K562 (cell line): ENCODE results near the gene CD82. TPM values are rescaled to one million over a fixed set of nuclear protein-coding genes. Genes with fewer than 3 reads are reported as not detected.

Source experiments
- ATAC-seq: fragments of 200-7000 bp; cut with Tn5 transposase; 3 replicates; pipeline ENCODE4 v1.9.1; 2020; ENCODE audit warnings: moderate library complexity
- BruUV-seq: library from RNA; stranded (reverse); fragments of 400-500 nt; replicated peaks from 2 replicates; lab custom pipeline; 2021; lab: Mats Ljungman, UMichigan
- CTCF ChIA-PET: fragments of 300-600 bp; formaldehyde crosslinking; extraction: SDS; loops from one replicate; lab custom pipeline; 2021; ENCODE audit warnings: low intra/inter-chr PET ratio; lab: Yijun Ruan, JAX
- POLR2A ChIA-PET: fragments of 300-600, 350-650 bp; sonication (Branson Sonifier 250); formaldehyde crosslinking; extraction: SDS; loops from one replicate; lab custom pipeline; 2021; ENCODE audit warnings: antibody characterized with exemption, inconsistent platforms; lab: Yijun Ruan, JAX
- DNase-seq, 4 experiments: peaks; one replicate each; pipeline versions ENCODE4 v3.0.0 to v3.0.0-alpha.2; 2011 to 2018; ENCODE audit warnings: low spot score in 3 of 4, mixed read lengths in 3 of 4; ENCODE audit errors: extremely low read depth in 1 of 4
- FAIRE-seq: peaks from 2 replicates; lab custom pipeline; 2011; peaks lifted over from hg19 to GRCh38; lab: Jason Lieb, UNC
- H2AFZ ChIP-seq: 2 replicates; pipeline ENCODE4 v1.6.0; 2011; ENCODE audit warnings: low read depth, low read length, control low read depth, inconsistent platforms
- H3K27ac ChIP-seq: fragments of 200-600 bp; 3 replicates; pipeline ENCODE4 v1.8.0; 2011; ENCODE audit warnings: low read depth, mild to moderate bottlenecking, control low read depth, inconsistent platforms, low read length, moderate library complexity, mixed read lengths; ENCODE audit errors: extremely low read depth
- H3K27me3 ChIP-seq, 2 experiments: fragments of 300-600 bp in 1 of 2; 2 replicates in 1 of 2; 3 replicates in 1 of 2; pipeline versions ENCODE4 v1.6.0 to v1.8.0; 2011; ENCODE audit warnings: inconsistent platforms in 2 of 2, low read length in 2 of 2, mild to moderate bottlenecking in 1 of 2, mixed read lengths in 1 of 2, moderate library complexity in 1 of 2; ENCODE audit not compliant: control insufficient read depth in 2 of 2, insufficient read depth in 2 of 2
- H3K36me3 ChIP-seq: fragments of 300-600 bp; 3 replicates; pipeline ENCODE4 v1.8.0; 2011; ENCODE audit warnings: mild to moderate bottlenecking, low read length, inconsistent platforms; ENCODE audit not compliant: control insufficient read depth, insufficient read depth
- H3K4me1 ChIP-seq, 2 experiments: fragments of 200-600 bp in 1 of 2; replicated peaks in 1 of 2; 2 replicates in 1 of 2; 3 replicates in 1 of 2; pipeline versions ENCODE4 v1.5.1 to v1.8.0; 2011; ENCODE audit warnings: inconsistent platforms in 2 of 2, low read length in 2 of 2, mild to moderate bottlenecking in 1 of 2, mixed read lengths in 1 of 2, moderate library complexity in 1 of 2; ENCODE audit not compliant: control insufficient read depth in 2 of 2, insufficient read depth in 2 of 2
- H3K4me2 ChIP-seq: 2 replicates; pipeline ENCODE4 v1.6.1; 2011; ENCODE audit warnings: low read length, control low read depth, inconsistent platforms, mixed read lengths; ENCODE audit not compliant: insufficient read depth
- H3K4me3 ChIP-seq: fragments of 200-600 bp; sonication (generic), shearing (Covaris generic); 2 replicates; pipeline ENCODE4 v1.5.1; 2016; ENCODE audit warnings: control low read depth, inconsistent platforms
- H3K79me2 ChIP-seq: fragments of 200-600 bp; 3 replicates; pipeline ENCODE4 v1.8.0; 2011; ENCODE audit warnings: low read length, inconsistent platforms; ENCODE audit not compliant: control insufficient read depth, insufficient read depth
- H3K9ac ChIP-seq, 2 experiments: 2 replicates each; pipeline versions ENCODE4 v1.6.0 to v1.6.1; 2011; ENCODE audit warnings: low read depth in 2 of 2, low read length in 2 of 2, control low read depth in 1 of 2, inconsistent platforms in 1 of 2, mild to moderate bottlenecking in 1 of 2, mixed read lengths in 1 of 2; ENCODE audit not compliant: insufficient read depth in 1 of 2
- H3K9me1 ChIP-seq: one replicate; pipeline ENCODE4 v1.6.0; 2011; ENCODE audit warnings: inconsistent platforms, mild to moderate bottlenecking, low read length, moderate library complexity; ENCODE audit not compliant: control insufficient read depth, insufficient read depth
- H3K9me3 ChIP-seq: replicated peaks from 2 replicates; pipeline ENCODE4 v1.5.1; 2011; ENCODE audit warnings: low read depth, low read length, inconsistent platforms; ENCODE audit not compliant: control insufficient read depth, insufficient read depth
- H4K20me1 ChIP-seq: replicated peaks from 2 replicates; pipeline ENCODE4 v1.6.1; 2011; ENCODE audit warnings: low read length, inconsistent platforms, mixed read lengths; ENCODE audit not compliant: control insufficient read depth, insufficient read depth
- DLX4 ChIP-seq: fragments of 250-450 bp; sonication (Bioruptor Pico); IDR thresholded peaks from 2 replicates; pipeline ENCODE4 v1.6.1; 2021; ENCODE audit warnings: mild to moderate bottlenecking
- HES1 ChIP-seq: fragments of 450-650 bp; IDR thresholded peaks from 2 replicates; pipeline ENCODE4 v1.6.1; 2016; ENCODE audit warnings: low read depth, mild to moderate bottlenecking, moderate library complexity
- HNRNPH1 ChIP-seq: fragments of 200-400 bp; formaldehyde crosslinking; optimal IDR thresholded peaks from 2 replicates; pipeline ENCODE3; 2017; ENCODE audit warnings: low read depth, mild to moderate bottlenecking, low read length, moderate library complexity
- JUND ChIP-seq, 2 experiments: IDR thresholded peaks; 2 replicates in 1 of 2; 3 replicates in 1 of 2; pipeline ENCODE4 v1.6.1; 2011; ENCODE audit warnings: borderline replicate concordance in 2 of 2, low read depth in 2 of 2, low read length in 2 of 2, improper control_type of control experiment in 1 of 2, missing biosample characterization in 1 of 2, missing genetic modification characterization in 1 of 2, missing genetic modification reagents in 1 of 2
- MAFK ChIP-seq: IDR thresholded peaks from 2 replicates; pipeline ENCODE4 v1.6.1; 2011; ENCODE audit warnings: low read length, improper control_type of control experiment
- NBN ChIP-seq: fragments of 450-650 bp; IDR thresholded peaks from 2 replicates; pipeline ENCODE4 v1.6.1; 2016; ENCODE audit warnings: low read depth, mild to moderate bottlenecking
- NFIC ChIP-seq: fragments of 450-650 bp; IDR thresholded peaks from 2 replicates; pipeline ENCODE4 v1.6.1; 2017; ENCODE audit warnings: mild to moderate bottlenecking, inconsistent platforms
- NR0B1 ChIP-seq: fragments of 450-650 bp; IDR thresholded peaks from one replicate; pipeline ENCODE4 v1.6.1; 2018; ENCODE audit warnings: mild to moderate bottlenecking, moderate library complexity; ENCODE audit not compliant: partially characterized antibody
- SMAD4 ChIP-seq: fragments of 250-450 bp; sonication (Bioruptor Pico); conservative IDR thresholded peaks from 2 replicates; pipeline ENCODE4 v1.8.0; 2021; ENCODE audit warnings: inconsistent platforms, mild to moderate bottlenecking, moderate library complexity
- ZBTB49 ChIP-seq: sonication (generic); formaldehyde crosslinking; IDR thresholded peaks from 2 replicates; pipeline ENCODE4 v1.8.0; 2022; ENCODE audit warnings: missing genetic modification reagents, mild to moderate bottlenecking, borderline replicate concordance
- ZBTB9 ChIP-seq: fragments of 450-650 bp; formaldehyde crosslinking; IDR thresholded peaks from 2 replicates; pipeline ENCODE4 v1.4.0; 2020; ENCODE audit warnings: mild to moderate bottlenecking, moderate library complexity
- ZFX ChIP-seq: sonication (generic); formaldehyde crosslinking; IDR thresholded peaks from 2 replicates; pipeline ENCODE4 v1.8.0; 2022; ENCODE audit warnings: mild to moderate bottlenecking, missing genetic modification reagents, moderate library complexity
- ZNF212 ChIP-seq: fragments of 450-650 bp; formaldehyde crosslinking; IDR thresholded peaks from 2 replicates; pipeline ENCODE4 v1.4.0; 2020; ENCODE audit warnings: mild to moderate bottlenecking
- ZNF24 ChIP-seq: fragments of 450-650 bp; IDR thresholded peaks from 2 replicates; pipeline ENCODE4 v1.6.1; 2016
- ZNF695 ChIP-seq: fragments of 450-650 bp; formaldehyde crosslinking; IDR thresholded peaks from 2 replicates; pipeline ENCODE4 v1.4.0; 2020; ENCODE audit warnings: mild to moderate bottlenecking, moderate library complexity
- WGBS: fragments of 100-300 bp; shearing (Covaris generic); methylation state at CpG from one replicate; pipeline ENCODE4 v1.1.6; 2016; ENCODE audit warnings: low coverage, mixed read lengths; ENCODE audit not compliant: insufficient coverage; ENCODE audit errors: missing lambda C conversion rate; 5-methylcytosine and 5-hydroxymethylcytosine counted together
- in situ Hi-C: fragments of 300-500 bp; cut with MboI; formaldehyde crosslinking; loops from 4 replicates; pipeline ENCODE4 v1.15.0; 2018; ENCODE audit warnings: inconsistent platforms, mixed read lengths
- intact Hi-C: fragments of 100-400 bp; cut with micrococcal nuclease; formaldehyde crosslinking; loops from 2 replicates; pipeline ENCODE4 v1.14.2; 2022
- polyA plus RNA-seq, 8 experiments: library from polyadenylated mRNA; depleted of rRNA in 4 of 8; stranded (reverse) in 5 of 8; unstranded in 3 of 8; fragments of >200 nt; fragmentation: Nextera tagmentation in 2 of 8; fragmentation: Illumina TruSeq in 1 of 8; extraction: Ambion mirVana in 2 of 8; extraction: Trizol in 1 of 8; gene quantifications; 2 replicates each; pipeline versions ENCODE4 v1.2.1 to v1.2.3, GENCODE V29; 2011 to 2014; ENCODE audit warnings: inconsistent platforms in 1 of 8, missing spikeins in 1 of 8
- total RNA-seq, 7 experiments: library from RNA; depleted of rRNA in 6 of 7; stranded (reverse); fragments of >200 nt in 6 of 7; fragmentation: Illumina TruSeq in 2 of 7; extraction: Trizol in 2 of 7; gene quantifications; 2 replicates each; pipeline versions ENCODE4 v1.2.1 to v1.2.3, GENCODE V29; 2011 to 2021; ENCODE audit warnings: low replicate concordance in 1 of 7

The CD82 gene
- total and polyA plus RNA-seq, 9 of the 15 experiments (the other 6 are each of a cell fraction or from before 2014, with no cell fraction given): 0.27 to 9.4 (median 3.0) TPM

- POLR2A ChIA-PET: no interaction called here
- Histone ChIP-seq H3K27ac (no peak overlapping the region), H3K9ac (peak overlapping the region; percentile 27 to 86; a peak in 3 of 4 replicates), H3K4me2 (peak overlapping the region; percentile 29; the same call in 1 of the 2 replicates), H3K4me1 (peaks cover 16 to 29% of the 10 kb centered on the region in 2 experiments), H3K4me3 (no peak overlapping the region), H2AFZ (peak overlapping the region; percentile 93), H3K9me3 (no peaks in the 10 kb centered on the region), H3K79me2 (no peaks in the 10 kb centered on the region), H3K9me1 (no peaks in the 10 kb centered on the region), H3K36me3 (no peaks in the 10 kb centered on the region), H4K20me1 (no peaks in the 10 kb centered on the region), H3K27me3 (no peaks in the 10 kb centered on the region)
- DNase-seq (peak; percentile 85 to 88 (median 87)), ATAC-seq (peak; percentile 95), FAIRE-seq (peak; percentile 94)
- WGBS: 37% methylated on average over 17 of the region's 21 CpGs
- intact Hi-C loops (loop anchor here (1.0 to 5.0 kb wide), 4 partner anchors 15 to 426 kb away; no protein-coding TSS in a partner anchor), in situ Hi-C loops (loop anchor here (5.0 to 10.0 kb wide), 2 partner anchors 251 to 404 kb away; no protein-coding TSS in a partner anchor)
- BruUV-seq: no TSS peak
- CTCF ChIA-PET: interaction anchor here (0.5 to 2.2 kb wide), 9 partner anchors 13 to 444 kb away, joined by 3 to 23 read pairs (median 7); no protein-coding TSS in a partner anchor
- no peak for TF ChIP-seq MAFK
- TF ChIP-seq ZNF24: 0 out of 2 replicates have a peak, but pooled peaks have one; percentile 34
- peak; percentile 79 for TF ChIP-seq ZBTB9 (CRISPR knock-in tag)
- peak; percentile 55 for TF ChIP-seq ZFX (CRISPR knock-in tag)
- TF ChIP-seq ZNF695 (CRISPR knock-in tag): no peak
- TF ChIP-seq DLX4 (CRISPR knock-in tag): no peak
- peak; percentile 39; the same call in 1 of the 2 replicates for TF ChIP-seq JUND (IDR thresholded peaks at IDR 0.05; ENCODE audit: borderline replicate concordance, low read depth, low read length)
- TF ChIP-seq JUND (tag; IDR thresholded peaks at IDR 0.05; ENCODE audit: borderline replicate concordance, low read depth, low read length): peak; percentile 35; the same call in 1 of the 3 replicates
- TF ChIP-seq NFIC: peak; percentile 60
- no peak for TF ChIP-seq HNRNPH1
- no peak for TF ChIP-seq HES1
- no peak for TF ChIP-seq ZNF212
- no peak for TF ChIP-seq ZBTB49
- TF ChIP-seq SMAD4 (CRISPR knock-in tag): 0 out of 2 replicates have a peak, but pooled peaks have one; percentile 22
- no peak for TF ChIP-seq NBN
- TF ChIP-seq NR0B1: no peak
Measured at GRCh38 chr11:44538375-44539054, 26.9 kb upstream of the CD82 start.
